Tibial artery (tissue), 4 donors: ENCODE data around the gene SEPTIN12.
"Not testable (repeated sequence)": the region's sequence is repeated elsewhere in the genome, so short reads cannot be mapped to it uniquely, and the experiment has no call there.

Source experiments
- DNase-seq, 2 donors: peaks; one replicate each; pipeline ENCODE4 v3.0.0-alpha.2; 2019
- H3K27ac ChIP-seq, 2 donors: fragments of 200-600 bp; sonication (generic) in 1 of 2; 1 replicate in 1 of 2; 2 replicates in 1 of 2; pipeline ENCODE4 v1.5.1; 2018 to 2019; ENCODE audit warnings: mild to moderate bottlenecking in 1 of 2
- H3K27me3 ChIP-seq, 2 donors: fragments of 200-600 bp; sonication (generic) in 1 of 2; one replicate each; pipeline versions ENCODE4 v1.5.1 to v1.6.0; 2016 to 2019
- H3K36me3 ChIP-seq, 3 donors: fragments of 200-600 bp; sonication (generic) in 2 of 3; one replicate each; pipeline ENCODE4 v1.5.1; 2016 to 2019; ENCODE audit warnings: mild to moderate bottlenecking in 2 of 3
- H3K4me1 ChIP-seq, 4 donors: fragments of 200-600 bp; sonication (generic) in 2 of 4; 1 replicate in 3 of 4; 2 replicates in 1 of 4; pipeline ENCODE4 v1.5.1; 2016 to 2019
- H3K4me3 ChIP-seq, 2 donors: fragments of 200-600 bp; sonication (generic) in 1 of 2; 1 replicate in 1 of 2; 2 replicates in 1 of 2; pipeline ENCODE4 v1.5.1; 2018 to 2019; ENCODE audit warnings: mild to moderate bottlenecking in 2 of 2
- H3K9me3 ChIP-seq, 3 donors: fragments of 200-600 bp; sonication (generic) in 1 of 3; one replicate each; pipeline ENCODE4 v1.5.1; 2016 to 2019
- intact Hi-C: fragments of 100-400 bp; cut with DNase I; formaldehyde crosslinking; loops from one replicate; pipeline ENCODE4 v1.15.0; 2023; ENCODE audit warnings: low total_unique reads
- TF ChIP-seq, protein P1 (sequence below), 2 experiments: fragments of 200-600 bp in 1 of 2; fragments of 450-650 bp in 1 of 2; IDR thresholded peaks; one replicate each; pipeline ENCODE4 v1.5.1; 2017 to 2019; ENCODE audit warnings: antibody characterized with exemption in 2 of 2, mild to moderate bottlenecking in 1 of 2, moderate library complexity in 1 of 2

SEPTIN12 gene

DNA sequence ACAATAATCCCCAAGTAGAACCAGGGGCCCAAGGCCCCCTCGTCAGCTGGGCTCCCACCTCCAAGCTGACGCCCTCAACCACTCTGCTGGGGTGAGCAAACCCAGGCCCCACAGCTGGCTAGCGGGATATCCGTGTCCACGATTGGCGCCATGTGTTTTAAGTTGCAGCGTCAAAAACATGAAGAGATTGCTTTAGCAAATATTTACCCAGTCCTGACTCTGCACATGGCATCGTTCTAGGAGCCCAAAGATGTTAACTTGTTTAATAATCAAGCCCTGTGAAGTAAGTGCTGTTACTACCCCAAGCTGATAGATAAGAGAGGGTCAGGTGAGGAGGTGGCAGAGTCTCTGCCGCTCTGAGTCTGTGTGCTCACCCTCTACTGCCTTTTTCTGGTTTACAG, 344 bp upstream of the SEPTIN12 start:
- no peaks in the 10 kb centered on the region for H3K36me3 ChIP-seq
- TF ChIP-seq, protein P1, sequence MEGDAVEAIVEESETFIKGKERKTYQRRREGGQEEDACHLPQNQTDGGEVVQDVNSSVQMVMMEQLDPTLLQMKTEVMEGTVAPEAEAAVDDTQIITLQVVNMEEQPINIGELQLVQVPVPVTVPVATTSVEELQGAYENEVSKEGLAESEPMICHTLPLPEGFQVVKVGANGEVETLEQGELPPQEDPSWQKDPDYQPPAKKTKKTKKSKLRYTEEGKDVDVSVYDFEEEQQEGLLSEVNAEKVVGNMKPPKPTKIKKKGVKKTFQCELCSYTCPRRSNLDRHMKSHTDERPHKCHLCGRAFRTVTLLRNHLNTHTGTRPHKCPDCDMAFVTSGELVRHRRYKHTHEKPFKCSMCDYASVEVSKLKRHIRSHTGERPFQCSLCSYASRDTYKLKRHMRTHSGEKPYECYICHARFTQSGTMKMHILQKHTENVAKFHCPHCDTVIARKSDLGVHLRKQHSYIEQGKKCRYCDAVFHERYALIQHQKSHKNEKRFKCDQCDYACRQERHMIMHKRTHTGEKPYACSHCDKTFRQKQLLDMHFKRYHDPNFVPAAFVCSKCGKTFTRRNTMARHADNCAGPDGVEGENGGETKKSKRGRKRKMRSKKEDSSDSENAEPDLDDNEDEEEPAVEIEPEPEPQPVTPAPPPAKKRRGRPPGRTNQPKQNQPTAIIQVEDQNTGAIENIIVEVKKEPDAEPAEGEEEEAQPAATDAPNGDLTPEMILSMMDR (IDR thresholded peaks at IDR 0.05), result no peak
- H3K9me3 ChIP-seq, result no peaks in the 10 kb centered on the region
- no peak overlapping the region for H3K27ac ChIP-seq
- no peak overlapping the region for H3K4me3 ChIP-seq
- DNase-seq, result no peak
- intact Hi-C loops, result no loop called here
- no peaks in the 10 kb centered on the region for H3K4me1 ChIP-seq
- peaks cover 0 to 6% of the 10 kb centered on the region in 2 donors for H3K27me3 ChIP-seq

DNA sequence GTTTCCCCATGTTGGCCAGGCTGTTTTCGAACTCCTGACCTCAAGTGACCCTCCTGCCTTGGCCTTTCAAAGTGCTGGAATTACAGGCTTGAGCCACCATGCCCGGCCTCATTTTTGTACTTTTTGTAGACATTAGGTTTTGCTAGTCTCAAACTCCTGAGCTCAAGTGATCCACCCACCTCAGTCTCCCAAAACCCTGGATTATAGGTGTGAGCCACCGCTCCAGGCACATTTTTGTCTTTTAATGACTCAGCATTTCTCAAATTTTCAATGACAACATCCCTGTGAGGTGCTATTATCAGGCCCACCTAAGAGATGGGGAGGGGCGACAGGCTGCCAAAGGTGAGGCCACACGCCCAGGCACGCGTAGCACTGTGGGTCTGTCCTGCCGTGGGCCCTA, 1.1 kb downstream of the SEPTIN12 start:
- Histone ChIP-seq H3K4me1 (no peaks in the 10 kb centered on the region), H3K36me3 (no peaks in the 10 kb centered on the region), H3K27me3 (peaks cover 0 to 6% of the 10 kb centered on the region in 2 donors), H3K27ac (no peak overlapping the region), H3K9me3 (no peaks in the 10 kb centered on the region), H3K4me3 (no peak overlapping the region)
- DNase-seq, result no peak
- TF ChIP-seq, protein P1 (IDR thresholded peaks at IDR 0.05), result no peak
- intact Hi-C loops, result no loop called here

DNA sequence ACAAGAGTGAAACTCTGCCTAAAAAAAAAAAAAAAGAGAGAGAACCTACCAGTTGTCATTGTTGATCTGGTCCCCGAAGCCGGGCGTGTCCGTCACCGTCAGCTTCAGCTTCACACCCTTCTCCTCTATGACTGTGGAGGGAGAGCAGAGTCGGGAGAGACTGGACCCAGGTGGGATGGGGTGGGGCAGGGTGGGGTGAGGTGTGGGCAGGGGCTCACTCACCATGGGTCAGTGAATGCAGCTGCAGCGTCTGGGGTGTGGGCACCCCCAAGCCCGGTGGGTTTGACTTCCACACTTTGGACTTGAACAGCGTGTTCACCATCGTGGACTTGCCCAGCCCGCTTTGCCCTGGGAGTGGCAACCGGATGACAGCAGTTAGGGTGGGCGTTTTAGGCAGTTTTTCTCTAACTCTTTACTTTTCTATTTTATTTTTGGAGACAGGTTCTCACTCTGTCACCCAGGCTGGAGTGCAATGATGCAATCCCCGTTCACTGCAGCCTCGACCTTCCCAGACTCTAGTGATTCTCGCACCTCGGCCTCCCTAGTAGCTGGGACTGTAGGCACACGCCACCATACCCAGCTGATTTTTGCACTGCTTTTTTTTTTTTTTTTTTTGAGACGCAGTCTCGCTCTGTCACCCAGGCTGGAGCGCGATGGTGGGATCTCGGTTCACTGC, 2.2 kb downstream of the SEPTIN12 start:
- no peak overlapping the region for H3K4me3 ChIP-seq
- no peaks in the 10 kb centered on the region for H3K4me1 ChIP-seq
- no peaks in the 10 kb centered on the region for H3K9me3 ChIP-seq
- H3K36me3 ChIP-seq, result no peaks in the 10 kb centered on the region
- no peak overlapping the region for H3K27ac ChIP-seq
- no peak for DNase-seq
- H3K27me3 ChIP-seq, result peaks cover 0 to 6% of the 10 kb centered on the region in 2 donors
- TF ChIP-seq, protein P1 (IDR thresholded peaks at IDR 0.05), result no peak
- intact Hi-C loops, result no loop called here

DNA sequence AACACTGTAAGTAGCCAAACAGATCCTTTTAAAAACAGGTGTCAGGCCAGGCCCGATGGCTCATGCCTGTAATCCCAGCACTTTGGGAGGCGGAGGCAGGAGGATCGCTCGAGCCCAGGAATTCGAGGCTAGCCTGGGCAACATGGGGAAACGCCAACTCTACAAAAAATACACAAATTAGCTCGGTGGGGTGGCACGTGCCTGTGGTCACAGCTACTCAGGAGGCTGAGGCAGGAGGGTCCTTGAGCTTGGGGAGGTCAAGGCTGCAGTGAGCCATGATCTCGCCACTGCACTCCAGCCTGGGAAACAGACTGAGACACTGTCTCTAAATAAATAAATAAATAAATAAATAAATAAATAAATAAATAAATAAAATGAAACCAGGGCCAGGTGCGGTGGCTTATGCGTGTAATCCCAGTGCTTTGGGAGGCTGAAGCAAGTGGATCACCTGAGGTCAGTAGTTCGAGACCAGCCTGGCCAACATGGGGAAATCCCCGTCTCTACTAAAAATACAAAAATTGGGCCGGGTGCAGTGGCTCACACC, 3.6 kb downstream of the SEPTIN12 start:
- H3K27me3 ChIP-seq, result not testable (repeated sequence)

DNA sequence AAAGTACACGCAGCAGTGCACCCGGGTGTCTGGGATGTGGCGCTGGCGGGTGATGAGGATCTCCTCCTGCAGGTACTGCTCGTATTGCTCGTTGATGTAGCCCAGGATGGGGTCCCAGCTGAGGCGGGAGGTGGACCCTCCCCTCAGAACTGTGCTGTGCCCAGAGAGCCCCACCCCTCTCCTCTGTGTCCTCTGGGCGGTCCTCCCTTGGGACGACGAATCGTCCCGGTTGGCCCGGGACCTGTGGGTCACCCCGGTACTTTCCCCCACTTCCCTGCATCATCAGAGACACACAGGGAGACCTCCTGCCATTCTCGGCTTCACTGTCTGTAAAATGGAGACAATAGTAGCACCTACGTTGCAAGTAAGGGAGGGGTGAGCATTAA, 4.2 kb downstream of the SEPTIN12 start:
- Histone ChIP-seq H3K36me3 (no peaks in the 10 kb centered on the region), H3K4me3 (no peak overlapping the region), H3K27ac (no peak overlapping the region), H3K4me1 (no peaks in the 10 kb centered on the region), H3K9me3 (no peaks in the 10 kb centered on the region), H3K27me3 (peaks cover 0 to 6% of the 10 kb centered on the region in 2 donors)
- DNase-seq, result no peak
- intact Hi-C loops, result no loop called here
- TF ChIP-seq, protein P1 (IDR thresholded peaks at IDR 0.05), result no peak

More for the DNA sequence above, 3.6 kb downstream of the SEPTIN12 start:
- H3K36me3 ChIP-seq, intact Hi-C loops, H3K4me3 ChIP-seq, DNase-seq, H3K4me1 ChIP-seq, H3K9me3 ChIP-seq, H3K27ac ChIP-seq: not testable (repeated sequence)

DNA sequence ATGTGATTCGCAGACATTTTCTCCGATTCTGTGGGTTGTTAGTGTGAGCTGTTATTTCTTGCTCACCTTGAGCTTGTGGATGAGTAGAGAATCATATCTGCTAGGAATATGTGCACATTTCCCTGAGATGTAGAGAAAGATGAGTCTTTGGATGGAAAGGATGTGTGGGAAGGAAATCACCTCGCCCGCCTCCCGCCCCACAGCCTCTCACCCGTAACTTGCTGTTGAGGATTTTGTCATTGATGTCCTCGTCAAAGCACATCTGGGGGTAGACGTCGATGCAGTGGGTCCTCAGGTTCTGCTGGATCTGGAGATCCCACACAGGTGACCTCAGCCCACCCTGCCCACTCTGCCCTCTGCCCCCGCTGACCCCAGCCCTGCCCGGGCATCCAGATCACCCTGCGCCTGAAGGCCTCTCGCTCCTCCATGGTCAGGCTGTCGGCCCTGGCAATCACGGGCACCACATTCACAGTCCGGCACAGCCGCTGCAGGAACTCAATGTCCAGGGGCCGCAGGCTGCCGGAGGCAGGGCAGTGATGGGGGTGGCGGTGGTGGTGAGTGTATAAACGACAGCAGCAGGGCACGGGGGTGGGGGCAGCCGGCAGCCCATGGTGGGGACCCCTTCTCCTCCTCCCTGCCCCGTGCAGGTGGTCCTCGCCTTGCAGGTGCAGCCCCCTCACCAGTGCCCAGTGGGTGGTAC, 4.7 kb downstream of the SEPTIN12 start:
- H3K27ac ChIP-seq, result no peak overlapping the region
- no peak overlapping the region for H3K4me3 ChIP-seq
- peaks cover 0 to 6% of the 10 kb centered on the region in 2 donors for H3K27me3 ChIP-seq
- TF ChIP-seq, protein P1 (IDR thresholded peaks at IDR 0.05), result no peak
- H3K4me1 ChIP-seq, result no peaks in the 10 kb centered on the region
- no peaks in the 10 kb centered on the region for H3K36me3 ChIP-seq
- H3K9me3 ChIP-seq, result no peaks in the 10 kb centered on the region
- intact Hi-C loops, result no loop called here
- no peak for DNase-seq
